NB4 (cell line): Measurements from ENCODE around the gene TAF1C.

Experiments
- CTCF ChIP-seq: IDR thresholded peaks from one replicate; pipeline ENCODE4 v1.5.1; 2012; ENCODE audit warnings: low read depth, low read length
- POLR2A ChIP-seq: IDR thresholded peaks from 2 replicates; pipeline ENCODE4 v1.6.1; 2011; ENCODE audit warnings: mild to moderate bottlenecking; ENCODE audit not compliant: insufficient read length; ENCODE audit errors: extremely low read depth

- TF ChIP-seq CTCF = no peak
- TF ChIP-seq POLR2A = no peak
Observed at GRCh38 chr16:84212154-84212553, 25.3 kb upstream of the TAF1C start.
